HG03097 (cell line): Measurements from ENCODE around the gene OR51V1.
"Not testable (repeated sequence)": the region's sequence is repeated elsewhere in the genome, so short reads cannot be mapped to it uniquely, and the experiment has no call there.

Experiments
- ATAC-seq: cut with Tn5 transposase; IDR thresholded peaks from one replicate; pipeline ENCODE4 v1.9.1; 2021; ENCODE audit not compliant: unreplicated experiment, low FRiP score

Gene OR51V1

DNA sequence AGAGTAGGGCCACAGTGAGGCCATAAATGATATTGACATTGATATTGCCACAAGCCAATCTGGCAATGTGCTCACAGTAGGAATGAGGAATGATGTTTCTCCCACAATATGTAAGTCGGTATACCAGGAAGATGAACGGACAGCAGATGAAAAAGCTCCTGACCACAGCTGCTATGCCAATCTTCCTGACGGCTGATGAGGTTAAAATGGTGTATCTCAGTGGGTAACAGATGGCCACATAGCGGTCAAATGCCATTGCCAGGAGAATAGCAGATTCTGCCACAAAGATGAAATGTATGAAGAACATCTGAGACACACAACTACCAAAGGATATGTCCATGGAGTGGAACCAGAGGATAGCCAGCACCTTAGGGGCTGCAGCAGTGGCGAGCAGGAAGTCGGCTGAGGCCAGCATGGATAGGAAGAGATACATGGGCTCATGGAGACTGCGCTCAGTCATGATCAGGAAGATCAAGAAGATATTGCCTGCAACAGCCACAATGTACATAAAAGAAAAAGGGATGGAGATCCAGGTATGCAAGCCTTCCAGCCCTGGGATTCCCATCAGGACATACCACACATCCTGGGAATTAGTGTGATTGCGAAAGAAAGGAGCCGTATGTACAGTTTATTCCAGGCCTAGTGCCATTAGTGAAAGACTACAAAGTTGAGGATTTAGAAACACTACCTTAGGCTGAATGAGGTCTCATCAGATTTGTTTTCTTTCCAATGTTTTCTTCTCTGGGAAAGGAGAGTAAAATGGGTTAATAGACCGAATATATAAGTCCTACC, 22.2 kb downstream of the OR51V1 start:
- ATAC-seq: no peak

DNA sequence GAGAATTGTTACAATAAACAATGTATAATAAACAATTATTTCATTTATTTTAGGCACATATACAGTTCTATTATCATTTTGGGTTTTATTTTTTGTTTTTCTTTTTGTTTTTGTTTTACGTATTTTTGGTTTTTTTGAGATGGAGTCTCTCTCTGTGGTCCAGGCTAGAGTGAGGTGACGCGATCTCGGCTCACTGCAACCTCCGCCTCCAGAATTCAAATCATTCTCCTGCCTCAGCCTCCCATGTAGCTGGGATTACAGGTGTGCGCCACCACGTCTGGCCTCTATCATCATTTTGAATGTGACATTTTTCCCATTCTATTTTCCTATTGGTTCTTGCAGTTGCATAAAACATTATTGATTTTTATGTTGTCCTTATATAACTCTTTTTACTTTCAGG, 25.5 kb downstream of the OR51V1 start:
- ATAC-seq: no peak

DNA sequence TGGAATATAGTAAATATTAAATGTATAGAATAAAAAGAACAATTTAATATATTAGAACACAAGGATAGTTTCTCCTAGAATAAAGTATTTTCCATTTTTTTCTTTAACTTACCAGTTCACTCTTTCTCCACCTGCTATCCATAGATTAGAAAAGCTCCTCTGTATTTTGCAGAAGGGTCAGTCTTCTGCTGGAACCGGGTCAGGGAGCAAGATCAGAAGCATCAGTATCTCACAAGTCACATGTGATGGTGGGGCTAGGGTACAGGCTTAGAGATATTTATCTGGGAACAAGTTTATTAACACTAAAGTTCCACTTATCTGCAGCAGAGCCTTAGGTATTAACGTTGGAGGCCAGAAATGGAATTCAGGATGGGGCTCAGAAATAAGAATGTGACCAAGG, 28.6 kb downstream of the OR51V1 start:
- ATAC-seq: no peak

DNA sequence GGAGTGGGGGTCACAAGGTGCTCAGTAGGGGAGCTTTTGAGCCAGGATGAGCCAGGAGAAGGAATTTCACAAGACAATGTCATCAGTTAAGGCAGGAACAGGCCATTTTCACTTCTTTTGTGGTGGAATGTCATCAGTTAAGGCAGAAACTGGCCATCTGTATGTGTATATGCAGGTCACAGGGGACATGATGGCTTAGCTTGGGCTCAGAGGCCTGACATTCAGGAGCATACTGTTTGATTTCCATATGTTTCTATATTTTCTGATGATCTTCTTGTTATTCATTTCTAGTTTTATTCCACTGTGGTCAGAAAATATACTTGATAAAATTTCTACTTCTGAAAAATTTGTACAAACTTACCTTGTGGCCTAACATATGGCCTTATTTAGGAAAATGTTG, 34.6 kb downstream of the OR51V1 start:
- not testable (repeated sequence) for ATAC-seq

DNA sequence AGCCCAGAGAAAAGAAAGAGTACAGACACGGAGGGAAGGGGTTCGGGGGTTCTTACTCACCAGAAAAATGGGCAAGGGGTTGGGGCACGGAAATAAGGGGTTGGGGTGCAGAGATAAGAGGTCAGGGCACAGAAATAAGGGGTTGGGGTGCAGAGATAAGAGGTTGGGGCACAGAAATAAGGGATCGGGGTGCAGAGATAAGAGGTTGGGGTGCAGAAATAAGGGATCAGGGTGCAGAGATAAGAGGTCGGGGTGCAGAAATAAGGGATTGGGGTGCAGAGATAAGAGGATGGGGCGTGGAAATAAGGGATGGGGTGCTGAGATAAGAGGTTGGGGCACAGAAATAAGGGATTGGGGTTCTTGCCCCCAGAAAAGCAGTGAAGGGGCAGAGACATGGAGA, 35.7 kb downstream of the OR51V1 start:
- not testable (repeated sequence) for ATAC-seq

DNA sequence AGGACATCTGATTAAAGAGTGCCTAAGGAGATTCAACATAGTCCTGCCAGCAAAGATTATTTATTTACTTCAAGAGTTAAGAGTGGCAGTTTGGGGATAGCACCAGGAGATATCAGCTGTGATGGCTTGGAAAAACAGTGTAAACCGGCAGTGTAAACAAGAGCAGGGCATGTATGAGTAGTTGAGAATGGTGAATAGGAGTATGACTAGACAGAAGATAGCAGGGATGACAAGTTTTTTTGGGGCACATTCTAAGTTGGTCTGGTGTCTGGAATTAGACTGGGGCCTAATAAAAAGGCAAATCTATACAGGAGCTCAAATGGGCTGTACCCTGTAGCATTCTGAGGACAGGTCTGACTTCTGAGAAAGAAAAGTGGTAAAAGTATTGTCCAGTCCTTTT, 39.4 kb downstream of the OR51V1 start:
- not testable (repeated sequence) for ATAC-seq

DNA sequence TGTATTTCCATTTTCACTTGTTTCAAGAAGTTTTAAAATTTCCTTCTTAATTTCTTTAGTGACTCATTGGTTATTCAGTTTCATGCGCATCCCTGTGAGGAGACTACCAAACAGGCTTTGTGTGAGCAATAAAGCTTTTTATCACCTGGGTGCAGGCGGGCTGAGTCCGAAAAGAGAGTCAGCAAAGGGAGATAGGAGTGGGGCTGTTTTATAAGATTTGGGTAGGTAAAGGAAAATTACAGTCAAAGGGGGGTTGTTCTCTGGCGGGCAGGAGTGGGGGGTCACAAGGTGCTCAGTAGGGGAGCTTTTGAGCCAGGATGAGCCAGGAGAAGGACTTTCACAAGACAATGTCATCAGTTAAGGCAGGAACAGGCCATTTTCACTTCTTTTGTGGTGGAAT, 40.3 kb downstream of the OR51V1 start:
- not testable (repeated sequence) for ATAC-seq

DNA sequence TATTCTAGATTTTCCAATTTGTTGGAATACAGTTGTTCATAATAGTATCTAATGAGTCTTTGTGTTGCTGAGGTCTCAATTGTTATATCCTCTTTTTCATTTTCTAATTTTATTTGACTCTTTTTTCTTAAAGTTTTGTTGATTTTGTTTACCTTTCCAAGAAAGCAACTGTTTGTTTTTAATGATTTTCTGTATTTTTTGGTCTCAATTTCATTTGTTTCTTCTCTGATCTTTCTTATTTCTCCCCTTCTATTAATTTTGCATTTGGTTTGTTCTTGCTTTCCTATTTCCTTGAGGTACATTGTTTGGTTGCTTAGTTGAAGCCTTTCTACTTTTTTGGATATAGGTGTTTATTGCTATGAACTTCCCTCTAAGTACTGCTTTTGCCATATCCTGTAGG, 40.7 kb downstream of the OR51V1 start:
- no peak for ATAC-seq

DNA sequence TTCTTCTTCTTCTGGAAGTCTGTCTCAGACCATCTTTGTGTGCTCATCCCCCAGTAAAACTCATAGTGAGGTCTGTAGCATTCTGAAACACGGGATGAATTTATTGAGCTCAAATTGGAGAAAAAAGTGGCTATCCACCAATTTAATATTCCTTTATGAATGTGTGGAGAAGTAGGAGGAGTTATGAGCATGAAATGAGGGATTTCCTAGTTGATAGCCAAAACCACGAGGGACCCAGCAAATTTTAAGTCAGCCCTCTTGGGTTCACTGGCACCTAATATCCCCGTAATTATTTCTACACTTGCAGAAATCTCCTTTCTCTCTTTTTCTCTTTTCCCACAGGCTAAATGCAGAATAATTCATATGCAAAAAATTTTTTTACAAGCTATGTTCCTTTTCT, 45.8 kb downstream of the OR51V1 start, which contains the start of gene OR52A1:
Gene OR52A1 (minus strand): TSS at position 101 of the 400 bp plus-strand sequence. CDS start 2,388 bp downstream, outside the sequence.
- ATAC-seq: no peak

DNA sequence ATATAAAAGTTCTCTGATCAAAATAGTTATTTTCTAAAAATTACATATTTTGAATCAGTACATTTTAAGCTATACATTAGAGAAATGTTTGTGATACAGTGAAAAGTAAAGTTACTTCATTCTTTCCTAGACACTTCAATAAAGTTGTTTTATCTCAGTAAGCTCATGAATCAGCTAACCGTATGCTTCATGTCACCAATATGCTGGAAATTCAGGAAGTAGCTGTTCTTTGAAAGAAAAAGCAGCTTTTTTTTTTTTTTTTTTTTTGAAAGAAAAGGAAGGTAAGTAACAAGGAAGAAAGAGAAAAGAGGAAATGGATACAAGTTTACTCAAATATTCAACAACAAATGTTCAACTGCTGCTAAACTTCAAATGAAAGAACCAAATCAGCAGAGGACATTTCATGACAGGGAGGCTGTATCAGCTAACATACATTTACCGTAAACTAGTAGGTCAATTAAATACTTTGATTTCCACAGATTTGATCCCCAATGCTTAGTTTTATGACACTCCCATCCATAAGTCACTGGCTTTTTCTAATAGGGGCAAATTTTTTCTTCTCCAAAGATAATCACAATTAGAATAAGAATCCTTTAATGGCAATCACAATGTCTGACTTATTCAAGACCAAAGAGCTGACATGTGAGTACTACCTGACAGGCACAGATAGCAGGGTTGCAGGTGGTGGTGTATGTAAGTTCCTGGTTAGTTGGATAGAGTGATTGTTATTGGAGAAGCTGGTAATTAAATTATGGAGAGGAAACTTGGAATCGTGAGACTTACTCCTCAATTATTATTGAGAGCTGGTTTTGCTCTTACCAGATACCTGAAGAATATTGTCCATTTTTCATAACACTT, 46.7 kb downstream of the OR51V1 start:
- no peak for ATAC-seq

DNA sequence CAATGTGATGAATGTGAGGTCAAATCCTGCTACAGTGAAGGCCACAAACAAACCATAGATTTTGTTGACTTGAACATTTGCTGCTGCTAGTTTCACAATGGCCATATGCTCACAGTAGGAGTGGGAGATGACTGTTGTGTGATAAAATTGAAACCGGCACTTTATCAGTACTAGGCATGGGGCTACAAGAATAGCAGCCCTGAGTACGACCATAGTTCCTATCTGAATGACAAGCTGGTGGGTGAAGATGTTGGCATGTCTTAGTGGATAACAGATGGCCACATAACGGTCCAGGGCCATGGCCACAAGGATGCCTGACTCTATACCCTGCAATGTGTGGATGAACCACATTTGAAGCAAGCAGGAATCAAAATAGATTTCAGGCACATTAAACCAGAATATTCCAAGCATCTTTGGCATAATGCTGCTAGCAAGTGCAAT, 48.7 kb downstream of the OR51V1 start:
- no peak for ATAC-seq
